CD4-positive, alpha-beta T cell treated with Interleukin-4 for 4 hours (primary cell): Measurements from ENCODE around the gene PASK.

Experiments
- DNase-seq: peaks from one replicate; pipeline ENCODE4 v3.0.0-alpha.2; 2020

The PASK gene

DNA sequence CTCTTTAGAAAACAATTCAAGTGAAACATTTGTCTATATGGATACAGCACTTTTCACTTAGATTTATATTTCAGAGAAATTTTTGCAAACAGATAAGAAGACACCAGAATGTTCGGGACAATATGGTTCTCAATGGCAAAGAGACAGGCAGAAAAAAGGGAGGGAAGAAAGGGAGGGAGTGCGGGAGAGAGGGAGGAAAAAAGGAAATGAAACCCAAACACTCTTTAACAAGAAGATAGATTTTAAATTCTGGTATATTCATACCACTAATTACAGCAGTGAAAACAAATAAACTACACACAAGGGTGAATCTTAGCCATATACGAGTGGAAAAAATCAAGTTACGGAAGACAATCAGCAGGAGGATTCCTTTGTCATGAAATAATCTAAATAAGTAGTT lies 3.0 kb downstream of the PASK start:
- DNase-seq: no peak

DNA sequence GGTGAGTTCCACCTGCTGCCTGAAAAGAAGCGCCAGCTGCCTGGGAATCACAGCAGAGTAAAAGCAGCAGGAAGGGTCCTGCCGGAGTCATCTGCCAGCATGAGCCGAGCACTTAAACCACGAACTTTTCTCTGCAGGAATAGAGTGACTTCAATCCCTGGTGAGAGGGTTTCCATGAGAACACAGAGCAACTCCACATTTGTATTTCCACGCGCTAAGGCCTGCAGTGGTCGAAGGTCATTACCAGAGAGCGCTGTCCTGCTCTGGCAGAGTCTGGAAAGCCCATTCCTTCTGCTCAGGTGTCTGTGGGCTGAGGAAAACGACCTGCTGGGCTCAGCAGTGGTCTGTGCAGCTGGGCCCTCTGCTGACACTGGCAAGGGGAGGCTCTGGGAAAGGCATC lies 6.7 kb downstream of the PASK start:
- DNase-seq: no peak

DNA sequence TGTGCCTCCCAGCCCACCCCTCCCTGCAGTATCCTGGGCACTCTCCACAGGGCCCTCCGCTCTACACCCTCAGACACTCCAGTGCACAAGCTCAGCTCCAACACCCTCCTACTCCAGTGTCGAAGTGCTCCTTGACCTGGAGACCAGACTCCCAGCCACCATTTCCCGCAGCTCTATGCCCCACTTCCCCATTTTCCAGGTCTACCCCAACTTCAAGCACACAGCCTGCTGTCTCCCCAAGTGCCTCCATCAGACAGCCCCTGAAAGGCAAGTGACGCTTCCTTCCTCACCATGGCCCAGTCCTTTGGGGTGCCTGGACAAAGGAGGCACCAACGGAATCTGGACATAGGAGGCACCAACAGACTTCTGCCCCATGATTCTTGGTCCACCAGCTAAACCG lies 7.2 kb downstream of the PASK start:
- DNase-seq: no peak

DNA sequence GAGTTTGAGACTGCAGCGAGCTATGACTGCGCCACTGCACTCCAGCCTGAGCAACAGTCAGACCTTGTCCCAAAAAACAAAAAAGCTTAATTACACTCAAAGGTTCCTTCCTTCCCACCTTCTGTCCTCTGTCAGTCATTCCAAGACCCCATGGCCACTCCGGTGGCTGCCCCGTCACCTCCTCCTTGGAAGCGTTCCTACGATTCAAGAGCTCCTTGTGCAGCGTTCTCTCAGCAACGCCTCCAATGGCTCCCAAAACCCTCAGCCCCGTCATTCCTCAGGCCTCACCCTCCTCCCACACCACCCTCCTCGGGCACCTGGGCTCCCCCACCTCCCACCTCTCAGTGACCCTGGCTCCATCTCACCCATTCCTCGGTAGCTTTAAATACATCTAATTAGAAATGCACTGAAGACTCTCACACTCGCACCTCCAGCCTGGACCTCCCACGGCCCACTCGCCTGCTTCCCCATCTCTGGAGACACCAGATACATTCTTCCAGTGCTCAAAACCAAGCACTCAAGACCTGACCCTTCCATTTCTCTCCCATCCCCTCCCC lies 8.0 kb downstream of the PASK start:
- DNase-seq: no peak

DNA sequence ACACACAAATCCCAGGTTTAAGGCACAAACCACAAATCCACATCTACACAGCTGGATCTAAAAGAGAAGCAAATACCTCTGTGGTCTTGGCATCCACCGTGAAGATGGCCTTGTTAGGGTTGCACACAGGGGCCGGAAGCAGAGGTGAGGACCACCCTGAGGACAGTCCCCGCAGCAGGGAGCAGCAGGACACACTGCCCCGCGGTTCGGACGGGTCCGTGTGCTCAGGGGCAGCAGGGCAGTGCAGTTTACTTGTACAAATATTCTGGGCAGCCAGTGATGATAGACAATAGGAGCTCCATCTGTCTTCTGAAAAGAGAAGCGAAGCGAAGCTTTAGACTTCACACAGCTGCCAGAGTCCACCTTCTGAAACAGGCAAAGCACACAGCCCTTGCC lies 8.8 kb downstream of the PASK start:
- no peak for DNase-seq

DNA sequence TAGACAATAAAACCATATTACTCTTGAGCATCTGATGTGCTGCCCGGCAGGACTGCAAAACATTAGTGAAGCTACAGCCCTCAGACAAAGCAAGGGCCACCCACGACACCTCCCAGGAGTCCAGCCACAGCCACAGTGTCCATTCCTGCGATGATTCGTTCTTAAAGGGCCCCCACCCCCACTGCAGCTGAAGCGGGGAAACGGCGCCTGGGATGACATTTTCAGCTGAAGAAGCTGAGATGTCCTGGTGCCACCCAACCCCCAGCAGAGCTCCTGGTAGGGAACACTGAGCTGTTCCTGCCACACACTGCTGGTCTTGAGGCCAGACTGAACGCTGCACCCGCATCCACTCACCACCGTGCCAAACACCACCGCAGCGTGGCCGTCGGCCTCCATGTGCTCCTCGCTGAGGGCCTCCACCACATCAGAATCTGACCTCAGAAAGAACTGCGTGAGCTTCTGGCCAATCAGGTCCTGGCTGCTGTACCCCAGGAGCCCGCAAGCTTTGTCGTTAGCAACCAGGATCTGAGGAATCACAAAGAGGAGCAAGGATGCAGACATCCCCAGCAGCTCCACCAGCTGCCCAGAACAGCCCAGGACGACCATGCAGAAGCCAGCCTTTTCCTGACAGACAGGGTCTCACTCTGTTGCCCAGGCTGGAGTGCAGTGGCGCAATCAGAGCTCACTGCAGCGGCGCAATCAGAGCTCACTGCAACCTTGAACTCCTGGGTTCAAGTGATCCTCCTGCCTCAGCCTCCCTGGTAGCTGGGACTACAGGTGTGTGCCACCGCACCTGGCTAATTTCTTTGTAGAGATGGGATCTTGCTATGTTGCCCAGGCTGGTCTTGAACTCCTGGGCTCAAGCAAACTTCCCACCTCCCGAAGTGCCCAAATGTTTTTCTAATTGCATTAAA lies 9.5 kb downstream of the PASK start:
- DNase-seq: no peak

DNA sequence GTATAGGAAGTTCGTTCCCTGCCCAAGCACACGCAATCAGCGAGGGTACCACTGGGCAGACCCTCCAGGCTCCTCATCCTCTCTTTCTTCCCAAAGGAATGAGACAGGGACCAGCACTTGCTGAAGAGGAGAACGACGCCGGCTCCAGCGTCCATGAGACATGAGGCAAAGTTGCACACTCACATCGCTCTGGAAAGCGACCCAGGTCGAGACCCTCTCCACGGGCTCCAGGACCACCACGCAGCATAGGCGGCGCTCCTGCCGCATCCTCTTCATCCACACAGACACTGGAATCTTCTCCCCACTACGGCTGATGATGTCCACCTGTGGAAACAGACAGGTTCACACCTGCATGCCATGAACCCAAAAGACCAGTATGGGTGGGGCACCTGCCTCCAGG lies 10.8 kb downstream of the PASK start:
- DNase-seq: no peak

DNA sequence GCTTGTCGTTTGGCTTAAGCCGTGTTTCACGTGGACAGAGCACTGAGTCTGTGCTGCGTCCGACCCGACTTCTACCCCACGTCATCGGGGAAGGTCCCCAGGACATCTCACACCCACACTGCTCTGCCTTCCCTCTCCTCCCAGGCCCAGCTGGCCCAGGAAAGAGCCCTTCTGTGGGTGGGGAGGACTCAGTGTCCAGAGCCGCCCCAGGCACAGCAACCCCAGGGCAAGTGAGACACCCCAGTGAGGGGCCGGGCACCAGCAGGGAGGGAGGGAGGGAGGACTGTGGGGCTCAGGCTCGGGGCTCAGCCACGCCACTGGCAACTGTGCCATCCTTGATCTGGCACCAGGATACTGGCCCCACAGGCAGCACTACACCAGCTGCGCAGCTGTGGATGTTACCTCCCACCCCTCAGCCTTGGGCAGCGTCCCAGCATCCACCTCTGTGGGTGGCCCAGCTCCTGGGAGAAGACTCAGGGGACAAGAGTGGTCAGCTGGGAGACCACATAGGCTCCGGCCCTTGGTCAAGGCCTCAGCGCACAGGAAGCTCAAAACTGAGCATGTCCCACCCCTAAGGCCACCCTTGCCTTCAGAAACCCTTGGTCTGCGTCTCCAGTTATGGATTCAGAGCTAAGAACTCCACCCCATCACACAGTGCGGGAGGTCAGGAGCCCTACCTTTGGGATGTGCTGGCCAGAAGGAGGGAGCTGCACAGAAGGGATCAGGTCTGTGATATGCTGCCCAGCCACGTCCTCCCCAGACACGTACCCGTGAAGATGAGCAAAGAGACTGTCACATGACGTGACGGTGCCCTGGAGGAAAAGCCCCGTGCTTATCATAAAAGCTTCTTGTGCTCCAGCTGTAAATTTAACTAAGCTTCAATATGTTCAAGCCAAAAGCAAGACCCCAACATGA lies 11.7 kb downstream of the PASK start:
- no peak for DNase-seq

DNA sequence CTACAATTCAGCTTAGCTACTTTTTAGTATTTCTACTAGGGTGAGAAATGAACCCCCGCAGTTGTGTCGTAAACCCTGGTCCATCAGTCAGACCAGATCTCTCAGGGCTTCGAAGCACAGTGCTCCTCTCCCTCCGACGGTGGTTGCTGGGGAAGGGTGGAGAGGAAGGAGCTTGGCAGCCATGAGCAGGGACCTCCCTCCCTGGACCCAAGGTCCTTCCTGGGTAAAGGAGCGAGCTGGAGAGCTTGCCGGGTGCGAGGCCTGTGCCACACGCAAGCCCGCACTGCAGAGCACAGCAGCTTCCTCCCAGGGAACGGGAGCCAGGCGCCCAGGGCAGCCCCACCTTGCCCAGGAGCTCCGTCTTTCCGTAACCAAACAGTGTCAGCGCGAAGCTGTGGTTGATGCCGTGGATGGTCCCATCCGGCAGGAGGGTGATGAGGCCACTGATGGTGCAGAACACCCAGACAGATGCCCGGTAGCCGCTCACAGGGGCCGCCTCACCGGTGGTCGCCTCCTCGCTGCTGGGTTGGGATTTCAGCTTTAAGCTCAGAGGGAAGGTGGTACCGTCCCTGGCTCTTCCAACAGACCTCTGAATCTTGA lies 12.5 kb downstream of the PASK start:
- no peak for DNase-seq

DNA sequence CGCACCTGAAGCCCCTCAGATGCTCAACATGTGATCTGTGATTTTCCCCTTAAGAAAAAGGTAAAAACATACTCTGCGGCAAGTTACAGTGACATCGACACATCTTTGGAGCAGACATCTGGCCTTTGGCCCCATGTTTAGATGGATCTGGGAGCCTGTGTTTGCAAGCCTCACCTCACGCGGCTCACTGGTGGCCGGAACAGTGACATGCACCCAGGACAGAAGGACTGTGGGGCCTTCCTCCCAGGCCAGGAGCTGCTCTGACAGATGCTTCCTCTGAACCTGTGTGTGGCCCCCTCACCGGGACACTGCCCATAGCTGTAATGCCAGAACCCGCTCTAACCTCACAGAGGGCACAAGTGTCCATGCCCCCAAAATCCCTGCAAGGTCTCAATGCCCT lies 13.1 kb downstream of the PASK start:
- DNase-seq: no peak

DNA sequence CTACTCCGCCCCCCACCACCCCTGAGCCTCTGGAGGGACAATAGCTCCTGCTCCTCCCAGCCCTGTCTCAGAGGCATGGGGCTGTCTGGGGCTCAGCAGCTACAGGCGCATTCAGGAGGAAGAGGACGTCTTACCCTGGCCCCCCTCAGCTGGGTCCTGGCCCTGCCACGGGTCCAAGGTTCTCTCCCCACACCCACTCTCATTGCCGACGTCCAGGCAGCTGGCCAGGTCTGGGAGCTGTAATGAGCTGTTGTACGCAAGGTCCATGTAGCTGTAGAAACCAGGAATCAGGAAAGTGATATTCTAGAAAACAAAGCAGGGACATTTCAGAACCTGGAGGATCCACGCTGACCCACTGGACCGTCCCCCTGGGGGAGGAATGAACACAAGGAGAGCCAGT lies 13.5 kb downstream of the PASK start:
- no peak for DNase-seq

DNA sequence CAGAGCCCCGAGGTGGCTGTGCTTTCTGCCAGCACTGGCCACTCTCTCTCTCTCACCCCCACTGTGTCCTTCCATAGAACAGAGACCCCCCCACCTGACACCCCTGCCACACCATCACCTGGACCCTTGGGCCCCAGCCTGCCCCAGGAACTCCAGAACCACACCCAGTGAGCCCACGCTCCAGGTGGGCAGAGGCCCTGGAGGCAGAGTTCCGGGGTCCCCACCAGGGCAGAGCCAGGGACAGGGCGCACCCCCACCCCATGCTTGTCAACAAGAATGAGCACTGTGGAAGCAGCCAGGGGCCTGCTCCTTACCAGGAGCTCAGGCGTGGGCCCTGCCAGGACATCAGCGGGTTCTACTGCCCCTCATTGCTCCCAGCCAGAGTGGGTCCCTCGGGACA lies 14.6 kb downstream of the PASK start:
- no peak for DNase-seq

DNA sequence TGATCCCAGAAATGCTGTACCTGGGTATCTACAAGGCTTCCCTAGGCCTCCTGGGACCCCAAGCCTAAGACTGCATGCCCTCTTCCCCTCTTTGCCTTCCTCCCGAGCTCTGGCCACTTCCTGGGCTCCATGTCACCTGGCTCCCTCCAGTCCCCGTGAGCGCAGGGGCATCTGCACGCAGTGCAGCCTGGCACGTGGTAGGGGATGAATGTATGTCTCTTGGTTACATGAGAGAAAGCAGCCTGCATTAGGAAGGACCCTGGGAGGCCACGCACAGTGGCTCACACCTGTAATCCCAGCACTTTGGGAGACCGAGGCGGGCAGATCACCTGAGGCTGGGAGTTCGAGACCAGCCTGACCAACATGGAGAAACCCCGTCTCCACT lies 15.8 kb downstream of the PASK start:
- no peak for DNase-seq

DNA sequence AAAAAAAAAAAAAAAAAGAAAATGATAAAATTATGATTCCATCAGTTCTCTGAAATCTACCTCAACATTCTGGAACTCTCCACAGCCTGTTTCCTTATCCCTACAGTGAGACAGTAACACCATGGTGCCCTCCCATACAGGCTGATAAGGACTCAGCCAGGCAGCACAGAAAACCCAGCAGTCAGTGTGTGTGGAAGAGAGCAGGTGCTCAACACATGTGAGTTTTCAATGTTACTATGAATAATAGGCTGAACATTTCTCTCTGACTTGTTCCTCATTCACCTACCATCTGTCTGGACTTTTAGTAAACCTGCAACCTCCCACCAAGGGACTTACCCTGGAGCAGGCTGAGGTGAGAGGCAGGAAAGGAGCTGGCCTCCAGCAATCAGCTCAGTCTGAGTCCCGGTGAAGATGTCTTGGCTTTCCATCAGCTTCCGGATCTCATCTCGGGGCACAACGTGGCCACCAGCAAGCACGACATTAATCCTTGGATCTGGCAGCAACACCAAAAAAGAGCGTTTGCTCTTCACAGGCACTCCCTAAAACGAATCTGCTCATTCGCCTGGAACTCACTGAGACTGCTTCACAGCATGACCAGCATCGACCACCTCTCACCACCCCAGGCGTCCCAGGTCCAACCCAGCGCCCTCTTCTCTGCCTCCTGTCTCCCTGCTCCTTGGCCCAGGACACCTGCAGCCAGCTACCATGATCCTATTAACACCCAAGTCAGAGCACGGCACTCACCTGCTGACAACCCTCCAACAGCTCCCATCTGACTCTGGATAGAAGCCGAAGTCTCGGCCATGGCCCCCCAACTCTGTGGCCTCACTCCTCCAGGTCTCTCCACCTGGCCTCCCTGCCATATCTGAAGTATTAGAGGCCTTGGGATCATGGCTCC lies 16.5 kb downstream of the PASK start:
- no peak for DNase-seq

DNA sequence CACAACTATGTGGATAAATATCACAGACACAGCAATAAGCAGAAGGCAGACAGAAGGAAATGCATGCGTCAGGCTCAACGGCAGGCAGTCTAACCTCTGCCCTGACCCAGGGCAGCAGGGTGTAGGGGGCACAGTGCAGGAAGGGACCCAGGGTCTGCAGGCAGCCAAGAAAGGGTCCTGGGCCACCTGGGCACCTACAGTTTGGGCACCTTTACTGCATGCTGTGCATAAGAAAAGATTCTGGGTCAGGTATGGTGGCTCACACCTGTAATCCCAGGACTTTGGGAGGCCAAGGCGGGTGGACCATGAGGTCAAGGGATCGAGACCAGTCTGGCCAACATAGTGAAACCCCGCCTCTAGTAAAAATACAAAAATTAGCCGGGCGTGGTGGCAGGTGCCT lies 17.7 kb downstream of the PASK start:
- no peak for DNase-seq

DNA sequence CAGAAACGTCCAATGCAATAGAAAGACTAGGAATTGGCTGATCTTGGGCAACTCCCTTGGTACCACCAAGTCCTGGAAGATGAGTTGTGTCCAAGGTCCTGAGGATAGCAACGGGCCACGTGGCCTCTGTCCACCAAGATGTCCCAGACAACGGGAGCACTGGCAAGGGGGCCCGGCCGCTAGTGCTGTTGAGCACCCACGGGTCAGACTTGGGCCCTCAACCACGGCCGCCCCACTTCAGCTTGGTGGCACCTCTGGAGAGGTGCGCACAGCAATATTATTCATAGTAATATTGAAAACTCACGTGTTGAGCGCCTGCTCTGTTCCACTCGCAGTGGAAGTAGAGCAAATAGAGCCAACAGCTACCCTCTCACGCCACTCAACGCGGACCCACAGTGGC lies 19.0 kb downstream of the PASK start:
- DNase-seq: no peak

DNA sequence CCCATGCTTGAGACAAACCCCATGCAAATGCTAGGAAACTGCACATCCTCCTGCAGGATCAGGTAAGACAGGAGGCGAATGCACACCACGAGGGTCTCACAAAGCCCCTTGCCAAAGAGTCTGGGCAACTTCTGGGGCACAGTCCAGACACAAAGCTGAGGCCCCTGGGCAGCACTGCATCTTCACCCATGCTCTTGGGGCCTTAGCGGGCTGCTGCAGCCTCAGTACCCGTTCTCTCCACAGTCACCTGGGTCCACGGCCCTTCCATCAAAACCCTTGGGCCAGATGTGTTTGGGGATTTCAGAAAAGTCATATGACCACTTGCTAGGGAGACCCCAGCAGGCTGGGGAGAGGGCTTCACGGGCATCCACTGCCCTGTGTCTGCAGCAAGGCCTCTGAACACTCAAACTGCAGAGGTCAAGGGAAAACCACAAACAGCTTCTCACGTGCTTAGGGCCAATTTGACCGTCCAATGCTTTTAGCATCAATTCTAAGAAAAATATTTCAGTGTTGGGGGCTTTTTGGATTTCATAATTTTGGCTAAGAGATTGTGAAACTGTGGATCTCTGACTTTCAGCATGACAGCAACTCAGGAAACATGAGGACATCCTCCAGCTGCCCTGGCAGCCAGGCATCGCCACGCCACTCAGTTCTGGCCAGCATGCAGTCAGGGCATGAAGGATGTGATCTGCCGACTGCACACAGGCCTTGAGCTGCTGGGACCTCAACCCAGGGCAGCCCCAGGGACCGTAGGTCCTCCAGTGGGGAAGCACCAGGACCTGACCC lies 20.0 kb downstream of the PASK start:
- DNase-seq: no peak

DNA sequence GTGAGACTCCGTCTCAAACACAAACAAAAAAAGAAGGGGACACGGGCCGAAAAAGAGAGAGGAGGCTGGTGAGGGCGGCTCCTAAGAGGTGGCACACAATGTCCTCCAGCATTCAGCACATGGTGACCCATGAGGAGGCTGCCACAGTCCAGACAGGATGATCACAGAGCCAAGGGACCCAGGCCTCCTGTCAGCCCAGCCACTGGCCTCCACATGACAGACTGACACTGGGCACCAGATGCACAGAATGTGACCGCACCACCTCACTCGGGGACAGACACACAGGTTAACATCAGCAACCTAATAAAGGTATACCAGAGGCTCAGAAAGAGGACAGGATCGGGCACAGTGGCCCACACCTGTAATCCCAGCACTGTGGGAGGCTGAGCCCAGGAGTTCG lies 21.0 kb downstream of the PASK start:
- DNase-seq: no peak

DNA sequence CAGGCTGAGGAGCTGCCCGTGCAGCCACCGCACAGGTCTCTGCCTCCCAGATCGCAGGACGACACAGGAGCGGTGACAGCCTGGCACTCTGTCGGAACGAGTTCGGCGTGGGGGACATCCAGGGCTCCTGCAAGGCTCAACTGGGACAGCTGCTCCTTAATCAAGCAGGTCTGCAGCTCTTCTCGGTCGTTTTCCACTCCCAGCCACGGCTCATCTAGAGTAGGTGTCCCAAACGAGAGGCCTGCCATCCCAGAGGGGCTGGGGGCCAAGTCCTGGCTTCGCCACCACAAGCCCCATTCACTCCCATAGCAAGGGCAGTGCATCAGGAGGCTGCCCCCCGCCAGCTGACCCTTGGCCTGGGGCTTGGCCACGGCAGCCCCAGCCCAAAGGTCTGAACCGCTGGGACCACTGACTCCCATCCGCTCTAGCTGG lies 22.5 kb downstream of the PASK start:
- no peak for DNase-seq

DNA sequence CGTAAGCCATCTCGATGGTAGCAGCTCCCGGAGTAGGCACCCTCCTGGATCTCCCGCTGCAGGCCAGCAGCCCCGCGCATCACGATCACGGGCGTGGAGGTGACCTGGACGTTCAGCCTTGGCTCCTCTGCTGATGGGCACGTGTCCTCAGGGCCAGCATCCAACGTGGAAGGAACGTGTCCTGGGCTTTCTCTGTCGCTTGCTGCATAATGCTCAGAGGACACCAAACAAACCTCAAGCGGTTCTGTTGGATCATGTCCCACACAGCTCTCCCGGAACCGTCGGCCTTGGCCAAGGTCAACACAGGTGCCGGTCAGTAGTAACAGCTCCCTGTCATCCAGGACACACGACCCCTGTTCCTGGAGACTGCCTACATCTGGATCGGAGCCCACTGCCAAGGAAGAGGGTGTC lies 23.1 kb downstream of the PASK start:
- DNase-seq: no peak

DNA sequence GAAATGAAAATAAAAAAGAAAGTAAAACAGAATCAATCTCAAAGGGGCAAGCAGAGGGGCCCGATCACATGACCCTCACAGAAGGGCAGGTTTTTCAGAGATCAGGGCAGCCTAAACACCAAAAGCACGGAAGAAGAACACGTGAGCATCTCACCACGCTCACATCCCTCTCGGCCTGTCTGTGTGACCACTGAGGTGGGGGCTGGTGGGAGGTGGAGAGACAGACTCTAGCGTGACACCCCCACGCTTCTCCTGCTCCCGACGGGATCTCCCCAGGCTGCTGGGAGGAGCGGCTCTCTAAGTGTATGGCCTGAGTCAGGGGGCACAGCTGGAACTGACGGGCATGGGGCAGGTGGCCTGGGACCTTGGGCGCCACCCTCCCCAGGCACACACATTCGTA lies 23.6 kb downstream of the PASK start:
- no peak for DNase-seq
